ENCODE data around the gene MAL.

MAL gene

DNA sequence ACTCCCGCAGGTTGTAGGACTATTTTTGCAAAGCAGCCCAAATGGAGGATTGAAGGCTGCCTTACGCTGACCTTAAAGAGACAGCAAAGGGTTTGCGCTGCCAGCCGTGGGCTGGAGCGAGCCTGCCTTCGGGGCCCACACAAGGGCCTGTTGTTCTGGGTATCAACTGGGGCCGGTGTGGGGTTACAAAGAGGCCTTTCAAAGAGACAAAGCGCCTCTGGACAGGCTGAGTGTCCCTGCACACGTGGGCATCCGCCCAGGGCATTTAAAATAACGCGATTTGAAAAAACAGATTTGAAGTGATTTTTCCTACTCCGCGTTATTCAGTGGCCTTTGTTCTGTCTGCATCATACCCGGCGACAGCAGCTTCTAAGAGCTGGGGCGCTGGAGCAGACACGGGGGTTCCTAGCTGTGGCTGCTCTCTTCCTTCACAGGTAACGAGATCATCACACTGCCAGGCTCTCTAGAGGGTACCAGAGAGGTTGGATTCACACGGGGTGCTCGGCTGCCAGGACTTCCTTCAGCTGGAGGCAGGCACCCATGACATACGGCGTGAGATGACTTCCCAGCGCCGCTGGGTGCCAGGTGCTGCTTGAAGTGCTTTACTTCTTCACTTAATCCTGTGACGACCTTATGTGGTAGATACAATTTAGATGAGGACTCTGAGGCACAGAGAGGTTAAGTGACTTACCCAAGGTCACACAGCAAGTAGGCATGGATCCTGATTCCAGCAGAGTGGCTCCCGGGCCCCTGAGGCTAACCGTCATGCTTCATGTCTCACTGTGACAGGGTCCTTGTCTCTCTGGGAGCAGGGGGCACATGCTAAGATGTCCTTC lies 32.2 kb downstream of the MAL start:
- H3K27ac ChIP-seq, result no peak overlapping the region

DNA sequence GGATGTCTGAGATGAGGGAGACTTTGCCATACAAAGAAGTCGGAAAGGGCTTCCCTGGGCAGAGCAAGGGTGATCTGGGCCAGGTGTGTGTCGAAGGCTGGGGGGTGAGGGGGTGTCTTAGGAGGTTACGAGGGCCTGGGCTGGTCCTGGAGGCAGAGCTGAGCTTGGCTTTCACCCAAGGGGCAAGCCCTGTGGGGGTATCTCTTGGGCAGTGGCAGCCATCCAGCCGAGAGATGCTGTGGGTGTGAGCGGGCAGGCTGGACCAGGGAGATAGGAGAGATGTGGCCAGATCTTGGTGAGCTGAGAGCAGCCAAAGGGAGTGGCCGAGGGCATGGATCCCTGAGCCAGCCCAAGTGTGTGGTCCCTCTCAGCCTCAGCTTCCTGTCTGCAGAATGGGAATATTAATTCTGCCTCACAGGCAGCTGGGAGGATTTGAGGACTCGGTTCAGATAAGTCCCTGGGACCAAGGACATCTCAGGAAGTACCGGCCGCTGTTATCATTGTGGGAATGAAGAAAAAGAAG lies 33.0 kb downstream of the MAL start:
- Histone ChIP-seq H3K4me3 (no peak overlapping the region), H3K27ac (no peak overlapping the region)

More for the DNA sequence above, 32.2 kb downstream of the MAL start:
- H3K4me3 ChIP-seq, result no peak overlapping the region

DNA sequence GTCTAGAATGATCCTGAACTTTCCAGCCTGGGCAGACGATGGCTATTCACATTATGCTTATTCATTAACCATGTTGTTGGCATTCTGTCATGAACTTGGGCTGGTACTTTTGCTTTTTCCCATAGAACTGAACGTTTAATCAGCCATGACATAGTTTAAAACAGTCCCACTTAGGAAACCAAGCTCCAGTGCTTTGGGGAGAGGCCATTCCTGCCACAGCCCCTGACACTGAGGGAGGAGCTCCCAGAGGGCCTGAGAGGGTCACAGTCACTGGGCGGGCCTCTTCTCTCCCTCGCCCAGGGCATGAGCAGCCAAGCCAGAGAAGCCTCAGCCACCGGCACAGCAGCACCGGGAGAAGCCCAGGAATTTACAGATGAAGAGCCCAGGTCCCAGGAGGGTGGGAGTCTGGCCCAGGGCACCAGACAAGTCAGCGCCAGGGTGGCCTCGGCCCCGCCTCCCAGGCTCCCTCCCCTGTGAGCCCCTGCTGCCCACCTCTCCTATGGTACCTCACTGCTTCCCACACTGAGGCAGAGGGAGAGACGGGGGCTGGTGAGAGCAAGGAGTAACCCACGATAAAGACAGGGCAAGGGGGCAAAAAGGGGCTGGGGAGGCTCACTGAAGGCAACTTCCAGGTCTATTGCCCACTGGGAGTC lies 33.6 kb downstream of the MAL start:
- Histone ChIP-seq H3K4me3 (no peak overlapping the region), H3K27ac (no peak overlapping the region)

DNA sequence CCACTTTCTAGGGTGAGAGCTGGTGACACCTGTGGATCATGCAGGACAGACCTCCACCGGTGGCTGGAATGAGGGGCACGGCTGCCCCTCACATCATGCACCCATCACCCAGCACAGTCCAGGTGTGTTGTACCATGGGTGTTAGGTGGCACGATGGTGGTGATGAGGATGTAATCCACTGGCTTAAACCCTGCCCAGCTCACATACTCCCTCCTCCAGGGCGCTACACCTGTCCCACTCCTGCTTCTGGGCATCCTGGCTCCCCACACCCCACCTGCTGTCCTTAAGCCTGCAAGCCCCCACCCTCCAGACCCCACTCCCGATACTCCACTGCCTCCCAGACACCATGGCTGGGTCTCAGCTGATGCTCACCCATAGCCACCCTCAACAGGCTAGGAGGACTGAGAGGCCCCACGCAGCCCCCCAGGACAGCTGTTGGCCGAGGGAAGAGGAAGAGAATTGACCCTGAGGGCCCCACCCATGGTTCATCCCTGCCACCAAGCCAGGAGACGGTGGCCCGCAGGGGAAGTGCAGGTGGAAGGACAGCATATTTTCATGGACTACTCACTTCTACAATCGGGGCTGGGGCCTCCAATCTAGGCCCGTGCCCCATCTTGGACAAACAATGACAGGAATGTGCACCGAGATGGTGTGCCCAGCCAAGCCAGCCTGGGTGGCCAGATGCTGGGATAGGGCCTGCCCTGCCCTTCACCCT lies 34.3 kb downstream of the MAL start:
- H3K27ac ChIP-seq, result no peak overlapping the region
- H3K4me3 ChIP-seq, result no peak overlapping the region

DNA sequence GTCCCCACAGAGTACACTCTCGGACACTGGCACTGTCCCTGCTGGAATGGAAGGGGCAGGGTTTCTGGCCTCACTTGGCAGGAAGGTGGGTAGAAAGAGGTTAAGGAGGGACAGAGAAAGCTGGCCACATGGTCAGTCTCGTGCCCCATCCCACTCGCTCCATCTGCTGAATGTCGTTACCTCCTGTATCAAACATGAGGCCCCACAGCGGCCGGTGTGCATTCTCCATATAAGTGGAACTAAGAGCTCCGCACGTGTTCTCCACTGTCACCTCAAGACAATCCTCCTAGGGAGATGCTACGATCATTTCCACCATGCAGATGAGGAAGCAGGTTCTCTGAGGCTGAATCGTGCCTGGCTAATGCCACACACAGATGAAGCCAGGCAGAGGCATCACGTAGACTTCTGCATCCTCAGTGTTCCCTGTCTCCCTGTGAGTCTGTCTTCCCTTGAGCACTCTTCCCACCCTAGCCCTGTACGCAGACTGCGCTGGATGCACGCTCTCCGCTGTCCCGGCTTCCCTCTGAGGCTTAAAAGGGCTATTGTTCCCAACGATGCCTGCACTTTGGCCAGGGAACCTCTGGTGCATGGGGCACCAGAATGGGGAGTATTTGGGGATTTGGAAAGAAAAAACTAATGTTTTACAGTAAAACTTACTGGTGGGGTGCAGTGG lies 35.1 kb downstream of the MAL start:
- no peak overlapping the region for H3K4me3 ChIP-seq
- no peak overlapping the region for H3K27ac ChIP-seq

DNA sequence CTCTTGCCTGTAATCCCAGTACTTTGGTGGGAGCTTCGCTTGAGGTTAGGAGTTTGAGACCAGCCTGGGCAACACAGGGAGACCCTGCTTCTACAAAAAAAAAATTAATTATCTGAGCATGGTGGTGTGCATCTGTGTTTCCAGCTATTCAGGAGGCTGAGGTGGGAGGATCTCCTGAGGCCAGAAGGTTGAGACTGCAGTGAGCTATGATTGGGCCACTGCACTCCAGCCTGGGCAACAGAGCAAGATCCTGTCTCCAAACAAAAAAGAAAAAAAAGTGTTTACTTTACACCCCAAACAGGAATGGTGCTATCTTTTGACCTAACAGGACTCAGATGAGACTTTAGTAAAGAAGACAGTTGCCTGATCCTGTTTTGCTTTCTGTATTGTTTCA lies 35.6 kb downstream of the MAL start:
- peak overlapping the region in 1 of 21 experiments; percentile 19 for H3K27ac ChIP-seq

DNA sequence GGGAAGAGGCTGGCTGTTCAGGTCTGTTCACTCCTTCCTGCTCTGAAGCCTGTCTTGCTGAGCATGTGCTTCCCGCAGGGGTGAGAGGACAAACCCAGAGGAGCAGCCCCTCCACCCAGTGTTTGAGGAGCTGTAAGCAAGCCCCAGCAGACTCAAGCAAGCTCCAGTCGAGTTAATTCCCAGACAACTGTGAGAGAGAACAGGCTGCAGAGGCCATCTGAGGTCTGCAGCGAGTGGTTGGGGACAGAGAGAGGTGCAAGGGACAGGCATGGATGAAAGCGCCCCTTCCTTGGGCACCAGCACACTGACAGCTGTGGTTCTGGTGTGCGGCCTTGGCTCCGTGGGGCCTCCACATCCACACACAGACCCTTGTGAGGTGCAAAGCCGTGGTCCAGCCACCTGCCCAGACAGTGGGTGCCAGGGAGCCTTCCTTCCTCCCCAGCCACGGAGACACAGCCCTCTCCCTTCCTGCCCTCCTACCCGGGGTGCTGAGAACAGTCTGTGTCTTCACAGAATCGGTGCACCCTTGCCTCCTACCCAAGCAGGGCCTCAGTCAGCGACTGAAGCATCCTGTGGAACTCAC lies 36.2 kb downstream of the MAL start:
- Histone ChIP-seq H3K4me3 (no peak overlapping the region), H3K27ac (peak overlapping the region in 1 of 21 experiments; percentile 19)

More for the DNA sequence above, 35.6 kb downstream of the MAL start:
- H3K4me3 ChIP-seq, result no peak overlapping the region

DNA sequence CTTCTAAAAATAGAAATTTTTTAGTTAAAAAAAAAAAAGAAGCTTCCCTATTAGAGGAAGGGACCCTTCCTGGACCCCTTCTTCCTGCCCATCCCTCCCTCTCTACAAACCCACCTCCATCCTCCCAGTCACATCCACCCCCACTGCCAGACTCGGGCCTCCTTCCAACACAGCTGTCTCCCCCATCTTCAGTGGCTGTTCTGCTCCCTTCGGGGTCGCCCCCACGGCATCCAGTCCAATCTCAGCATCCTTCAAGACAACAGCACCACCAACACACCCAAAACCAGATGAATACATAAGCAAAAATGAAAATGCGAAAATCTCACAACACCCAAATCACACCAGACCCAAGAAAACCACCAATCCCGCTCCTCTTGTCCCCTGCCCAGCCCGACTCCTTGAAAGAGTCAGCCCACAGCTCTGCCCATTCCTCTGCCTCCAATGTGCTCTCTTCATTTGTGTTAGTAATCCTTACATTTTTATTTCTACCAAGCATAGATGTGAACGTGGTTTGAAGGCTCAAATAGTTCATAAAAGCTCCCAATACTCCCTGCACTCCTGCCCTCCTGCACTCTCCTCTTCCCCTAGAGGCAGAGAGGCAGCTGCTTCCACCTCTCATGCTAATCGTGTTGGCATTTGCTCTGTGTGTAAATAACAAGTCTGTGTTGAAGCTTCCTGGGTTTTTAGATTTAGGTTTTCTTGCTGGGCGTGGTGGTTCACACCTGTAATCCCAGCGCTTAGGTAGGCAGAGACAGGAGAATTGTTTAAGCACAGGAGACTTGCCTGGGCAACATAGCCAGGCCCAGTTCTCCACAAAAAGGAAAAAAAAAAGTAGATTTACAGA lies 37.0 kb downstream of the MAL start:
- Histone ChIP-seq H3K4me3 (no peak overlapping the region), H3K27ac (peak overlapping the region in 2 of 21 experiments; percentile 16 to 55)

DNA sequence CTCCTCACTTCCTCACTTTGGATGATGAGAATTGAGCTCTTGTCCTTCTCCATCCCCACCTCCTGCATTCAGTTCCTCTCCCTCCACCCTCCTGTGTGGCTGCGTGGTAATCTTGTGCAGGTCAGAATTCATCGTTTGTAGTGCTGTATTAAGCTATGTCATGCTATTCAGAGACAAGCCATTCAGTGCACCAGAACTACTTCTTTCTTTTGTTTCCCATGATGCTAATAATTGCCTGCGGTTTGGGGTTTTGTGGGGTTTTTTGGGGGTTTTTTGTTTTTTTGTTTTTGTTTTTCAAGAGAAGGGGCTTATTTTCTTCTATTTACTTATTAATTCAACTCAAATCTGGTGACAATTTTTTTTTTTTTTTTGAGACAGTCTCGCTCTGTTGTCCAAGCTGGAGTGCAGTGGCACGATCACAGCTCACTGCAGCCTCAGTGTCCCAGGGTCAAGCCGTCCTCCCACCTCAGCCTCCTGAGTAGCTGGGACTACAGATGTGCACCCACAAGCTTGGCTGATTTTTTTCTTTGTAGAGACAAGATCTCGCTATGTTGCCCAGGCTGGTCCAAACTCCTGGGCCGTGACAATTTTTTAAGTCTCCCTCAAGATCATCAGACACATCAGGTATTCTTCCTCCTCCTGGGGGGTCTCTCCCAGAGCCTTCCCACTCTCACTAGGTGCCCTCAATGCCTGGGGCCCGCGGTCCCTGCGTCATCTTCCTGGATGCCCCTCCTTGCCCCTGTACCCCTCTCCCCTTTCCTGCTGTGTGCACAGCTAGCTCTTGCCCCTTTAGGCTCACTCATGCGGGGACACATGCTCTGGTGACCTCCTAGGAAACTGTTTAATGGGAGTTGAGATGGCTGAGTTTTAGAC lies 37.8 kb downstream of the MAL start:
- peak overlapping the region in 2 of 21 experiments; percentile 16 to 55 for H3K27ac ChIP-seq

DNA sequence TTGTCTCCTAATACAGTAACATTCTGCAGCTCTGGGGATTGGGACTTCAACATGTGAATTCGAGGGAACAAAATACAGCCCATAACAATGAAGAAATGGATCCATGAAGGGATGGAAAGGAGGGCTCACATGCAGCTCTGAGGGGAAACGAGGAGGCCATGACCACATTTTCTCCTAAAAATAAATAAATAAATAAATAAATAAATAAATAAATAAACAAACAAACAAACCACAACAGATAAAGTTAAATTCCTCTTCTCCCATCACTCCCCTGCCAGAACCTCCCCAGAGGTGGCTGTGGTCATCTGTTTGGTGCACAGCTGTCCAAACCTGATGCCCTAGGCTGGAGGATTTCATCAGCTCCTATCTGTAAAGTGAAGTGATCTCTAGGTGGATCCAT lies 42.7 kb downstream of the MAL start:
- no peak overlapping the region for H3K27ac ChIP-seq
- no peak overlapping the region for H3K4me3 ChIP-seq

More for the DNA sequence above, 37.8 kb downstream of the MAL start:
- no peak overlapping the region for H3K4me3 ChIP-seq

DNA sequence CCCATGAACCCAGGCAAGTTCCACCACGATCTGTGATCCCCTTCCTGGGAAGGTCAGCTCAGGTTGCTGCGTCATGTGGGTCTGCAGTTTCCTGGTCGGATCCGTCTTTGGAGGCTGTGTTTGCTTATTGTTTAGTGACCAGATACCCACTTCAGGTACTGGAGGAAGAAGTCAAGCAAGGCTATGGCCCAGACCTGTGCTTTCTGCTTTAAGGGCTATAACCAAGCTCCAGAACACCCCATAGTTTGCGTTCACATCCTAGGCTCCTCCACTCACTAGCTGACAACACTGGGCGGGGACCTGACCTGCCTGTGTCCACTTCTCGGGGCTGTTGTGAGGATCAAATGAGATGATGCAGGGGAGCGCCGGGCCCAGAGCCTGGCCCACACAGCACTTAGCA lies 44.0 kb downstream of the MAL start:
- no peak overlapping the region for H3K27ac ChIP-seq
- H3K4me3 ChIP-seq, result no peak overlapping the region

DNA sequence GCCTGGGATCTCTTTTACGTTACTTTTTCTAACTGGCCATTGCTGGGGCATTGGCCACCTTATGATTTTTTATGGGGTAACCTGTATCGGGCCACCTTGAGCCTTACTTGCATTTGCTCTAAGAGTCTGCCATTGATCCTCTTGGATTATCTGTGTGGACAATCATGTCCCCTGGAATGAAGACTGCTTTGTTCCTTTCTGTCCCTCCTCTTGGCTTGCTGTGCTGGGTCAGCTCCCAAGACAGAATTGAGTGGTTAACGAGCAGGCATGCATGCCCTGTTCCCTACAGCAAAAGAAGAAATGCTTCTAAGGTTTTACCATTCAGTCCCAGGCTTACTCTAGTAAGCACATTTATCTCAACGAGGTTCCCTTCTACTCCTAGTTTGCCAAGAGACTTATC lies 46.3 kb downstream of the MAL start:
- no peak overlapping the region for H3K27ac ChIP-seq

DNA sequence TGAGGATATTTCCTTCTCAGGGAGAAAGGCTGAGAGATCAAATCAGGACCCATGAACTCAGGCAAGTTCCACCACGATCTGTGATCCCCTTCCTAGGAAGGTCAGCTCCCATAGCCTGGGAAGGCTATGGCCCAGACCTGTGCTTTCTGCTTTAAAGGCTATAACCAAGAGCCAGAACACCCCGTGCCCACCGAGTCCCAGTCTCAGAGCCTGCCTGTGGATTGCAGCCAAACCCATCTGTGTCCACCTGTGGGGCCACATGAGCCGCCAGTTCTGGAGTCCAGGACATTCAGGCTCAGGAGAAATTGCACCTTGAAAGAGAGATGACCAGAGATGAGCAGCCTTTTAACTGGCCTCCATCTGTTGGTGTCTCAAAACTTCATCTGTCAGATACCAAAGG lies 46.9 kb downstream of the MAL start:
- H3K4me3 ChIP-seq, result no peak overlapping the region
- no peak overlapping the region for H3K27ac ChIP-seq

More for the DNA sequence above, 46.3 kb downstream of the MAL start:
- H3K4me3 ChIP-seq, result no peak overlapping the region

DNA sequence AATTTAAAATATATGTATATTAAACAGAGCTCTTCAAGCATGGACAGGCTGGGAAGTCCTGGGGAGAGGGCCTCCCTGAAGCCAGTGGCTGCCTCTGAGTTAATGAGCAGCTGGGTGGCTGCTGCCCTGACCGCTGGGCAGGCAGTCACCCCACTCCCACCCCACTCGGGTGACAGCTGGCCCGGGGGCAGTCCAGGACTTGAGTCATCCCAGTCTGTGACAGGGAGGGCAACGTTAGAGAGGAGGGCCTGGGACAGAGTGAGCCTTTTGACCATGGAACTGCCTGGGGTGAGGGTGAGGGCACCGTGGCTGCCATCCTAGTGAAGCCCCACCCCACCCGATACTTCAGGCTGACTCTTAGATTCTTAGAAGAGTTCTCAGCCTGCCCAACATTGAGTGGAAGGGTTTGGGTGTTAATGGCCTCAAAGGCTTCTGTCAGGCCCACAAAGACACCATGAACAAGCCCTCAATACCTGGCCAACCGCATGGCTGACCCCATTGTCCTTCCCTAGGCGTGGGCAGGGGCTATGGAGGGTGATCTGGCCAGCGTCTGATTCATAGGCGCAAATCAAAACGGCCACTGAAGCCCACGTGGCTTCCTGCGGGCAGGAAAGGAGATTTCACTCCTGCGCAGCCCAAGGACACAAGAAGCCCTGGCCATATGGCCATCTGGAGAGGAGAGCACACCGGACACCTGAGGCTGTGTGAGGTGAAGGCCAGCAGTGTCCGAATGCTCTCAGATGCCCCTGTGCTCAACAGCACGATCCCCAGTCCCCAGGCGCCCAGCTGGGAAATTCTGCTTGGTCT lies 48.6 kb downstream of the MAL start:
- Histone ChIP-seq H3K4me3 (no peak overlapping the region), H3K27ac (peak overlapping the region in 8 of 21 experiments; percentile 3 to 87 (median 74))

DNA sequence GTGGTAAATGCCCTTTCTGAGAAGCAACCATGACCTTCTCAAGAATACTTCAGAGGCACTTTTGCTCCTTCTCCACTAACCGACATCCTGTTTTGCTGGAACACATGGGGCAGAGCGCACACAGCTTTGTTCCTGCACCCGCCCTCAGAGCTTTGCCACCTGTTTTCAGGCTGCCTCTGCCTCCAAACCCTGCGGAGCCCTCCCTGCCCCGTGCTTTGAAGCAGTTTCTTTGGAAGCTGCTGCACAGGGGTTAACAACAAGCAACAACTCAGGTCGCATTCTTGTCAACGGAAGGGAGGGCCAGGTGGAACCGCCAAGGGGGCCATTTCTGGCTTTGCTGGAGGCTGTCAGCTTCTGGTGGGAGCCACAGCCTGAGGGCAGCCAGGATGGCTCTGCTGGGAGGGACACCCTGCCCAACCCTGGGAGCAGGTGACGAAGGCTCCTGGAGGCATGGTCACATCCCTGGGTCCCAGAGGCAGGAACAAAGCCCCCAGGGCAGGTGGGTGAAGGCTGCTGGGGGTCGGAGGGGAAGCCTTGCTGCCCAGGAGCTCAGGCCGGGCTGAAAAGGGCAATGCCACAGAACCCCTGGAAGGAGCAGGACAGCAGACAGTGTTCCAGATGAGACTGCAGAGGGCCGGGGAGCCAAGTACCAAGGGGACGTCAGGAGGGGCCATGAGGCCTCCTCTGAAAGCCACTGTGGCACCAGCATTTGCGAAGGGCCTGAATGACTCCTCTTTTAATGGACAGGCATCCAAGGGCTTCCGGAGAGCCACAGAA lies 49.3 kb downstream of the MAL start:
- Histone ChIP-seq H3K27ac (peak overlapping the region in 7 of 21 experiments; percentile 52 to 87 (median 82)), H3K4me3 (no peak overlapping the region)

All from skin epidermis (tissue), 12 donors.